ENCODE results near the gene AP2A1. TPM values are rescaled to one million over a fixed set of nuclear protein-coding genes. Genes with fewer than 3 reads are reported as not detected.

The AP2A1 gene
- total RNA-seq, 4 donors from 2014 or later, result 69.9 to 103 (median 76.1) TPM

DNA sequence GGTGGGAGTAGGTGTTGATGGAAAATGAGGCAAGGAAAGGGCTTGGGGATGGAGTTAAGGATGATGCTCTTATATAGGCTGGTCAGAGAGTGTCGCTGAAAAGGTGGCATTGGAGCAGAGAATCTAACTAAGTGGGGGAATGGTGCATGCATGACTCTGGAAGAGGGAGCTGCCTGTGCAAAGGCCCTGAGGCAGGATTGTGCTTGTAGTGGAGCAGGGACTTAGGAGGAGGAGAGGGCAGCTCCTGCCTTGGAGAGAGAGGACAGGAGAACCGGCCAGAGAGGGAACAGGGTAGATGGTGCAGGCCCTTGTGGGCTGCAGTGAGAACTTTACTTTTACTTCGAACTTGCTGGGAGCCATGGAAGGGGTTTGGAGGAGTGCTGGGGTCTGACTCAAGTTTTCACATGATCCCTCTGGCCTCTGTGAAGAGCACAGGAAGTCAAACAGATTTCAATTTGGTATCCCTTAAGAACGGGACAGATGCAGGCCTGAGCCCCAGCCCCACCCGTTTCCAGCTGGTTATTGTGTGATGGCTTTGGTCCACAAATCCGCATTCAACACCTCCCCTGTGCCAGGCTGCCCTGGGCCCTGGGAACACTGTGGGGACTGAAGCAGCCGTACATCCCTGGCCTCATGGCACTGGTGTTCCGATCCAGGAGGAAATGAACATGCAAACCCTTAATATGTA is 7.0 kb downstream of the AP2A1 start:
- no peak for ATAC-seq
- Histone ChIP-seq H3K4me3 (no peak overlapping the region), H3K36me3 (peaks cover 0 to 28% of the 10 kb centered on the region in 2 donors), H3K27ac (no peak overlapping the region), H3K4me1 (peaks cover 0 to 40% (median 7%) of the 10 kb centered on the region in 3 donors), H3K9me3 (no peaks in the 10 kb centered on the region), H3K27me3 (no peaks in the 10 kb centered on the region)
- 81 to 88% methylated on average over 4 to 5 of the region's 8 CpGs for WGBS, 2 donors (ENCODE audit: low coverage in 1 of 2)
- TF ChIP-seq EP300 (IDR thresholded peaks at IDR 0.05), result no peak
- no peak for TF ChIP-seq POLR2AphosphoS5 (IDR thresholded peaks at IDR 0.05)
- TF ChIP-seq POLR2A (IDR thresholded peaks at IDR 0.05), result no peak
- TF ChIP-seq, protein P1, sequence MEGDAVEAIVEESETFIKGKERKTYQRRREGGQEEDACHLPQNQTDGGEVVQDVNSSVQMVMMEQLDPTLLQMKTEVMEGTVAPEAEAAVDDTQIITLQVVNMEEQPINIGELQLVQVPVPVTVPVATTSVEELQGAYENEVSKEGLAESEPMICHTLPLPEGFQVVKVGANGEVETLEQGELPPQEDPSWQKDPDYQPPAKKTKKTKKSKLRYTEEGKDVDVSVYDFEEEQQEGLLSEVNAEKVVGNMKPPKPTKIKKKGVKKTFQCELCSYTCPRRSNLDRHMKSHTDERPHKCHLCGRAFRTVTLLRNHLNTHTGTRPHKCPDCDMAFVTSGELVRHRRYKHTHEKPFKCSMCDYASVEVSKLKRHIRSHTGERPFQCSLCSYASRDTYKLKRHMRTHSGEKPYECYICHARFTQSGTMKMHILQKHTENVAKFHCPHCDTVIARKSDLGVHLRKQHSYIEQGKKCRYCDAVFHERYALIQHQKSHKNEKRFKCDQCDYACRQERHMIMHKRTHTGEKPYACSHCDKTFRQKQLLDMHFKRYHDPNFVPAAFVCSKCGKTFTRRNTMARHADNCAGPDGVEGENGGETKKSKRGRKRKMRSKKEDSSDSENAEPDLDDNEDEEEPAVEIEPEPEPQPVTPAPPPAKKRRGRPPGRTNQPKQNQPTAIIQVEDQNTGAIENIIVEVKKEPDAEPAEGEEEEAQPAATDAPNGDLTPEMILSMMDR (IDR thresholded peaks at IDR 0.05), result no peak

DNA sequence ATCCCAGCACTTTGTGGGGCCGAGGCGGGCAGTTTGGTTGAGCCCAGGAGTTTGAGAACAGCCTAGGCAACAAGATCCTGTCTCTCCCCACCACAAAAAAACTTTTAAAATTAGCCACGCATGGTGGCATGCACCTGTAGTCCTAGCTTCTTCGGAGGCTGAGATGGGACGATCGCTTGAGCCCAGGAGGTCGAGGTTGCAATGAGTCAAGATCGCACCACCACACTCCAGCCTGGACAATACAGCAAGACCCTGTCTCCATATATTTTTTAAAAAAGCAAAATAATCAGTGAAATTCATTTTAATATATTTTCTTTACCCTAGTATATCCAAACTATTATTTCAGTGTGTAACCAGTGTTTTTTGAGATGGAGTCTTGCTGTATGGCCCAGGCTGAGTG is 8.2 kb downstream of the AP2A1 start:
- WGBS, 2 donors (ENCODE audit: low coverage in 1 of 2), result 94 to 100% methylated on average over 2 to 8 of the region's 8 CpGs
- ATAC-seq, result no peak
- TF ChIP-seq POLR2A (IDR thresholded peaks at IDR 0.05) (no peak), POLR2AphosphoS5 (IDR thresholded peaks at IDR 0.05) (no peak), EP300 (IDR thresholded peaks at IDR 0.05) (no peak)
- TF ChIP-seq, protein P1 (IDR thresholded peaks at IDR 0.05), result no peak
- Histone ChIP-seq H3K36me3 (peaks cover 0 to 28% of the 10 kb centered on the region in 2 donors), H3K27me3 (no peaks in the 10 kb centered on the region), H3K4me1 (peaks cover 0 to 29% (median 0%) of the 10 kb centered on the region in 3 donors), H3K4me3 (no peak overlapping the region), H3K27ac (no peak overlapping the region), H3K9me3 (no peaks in the 10 kb centered on the region)

DNA sequence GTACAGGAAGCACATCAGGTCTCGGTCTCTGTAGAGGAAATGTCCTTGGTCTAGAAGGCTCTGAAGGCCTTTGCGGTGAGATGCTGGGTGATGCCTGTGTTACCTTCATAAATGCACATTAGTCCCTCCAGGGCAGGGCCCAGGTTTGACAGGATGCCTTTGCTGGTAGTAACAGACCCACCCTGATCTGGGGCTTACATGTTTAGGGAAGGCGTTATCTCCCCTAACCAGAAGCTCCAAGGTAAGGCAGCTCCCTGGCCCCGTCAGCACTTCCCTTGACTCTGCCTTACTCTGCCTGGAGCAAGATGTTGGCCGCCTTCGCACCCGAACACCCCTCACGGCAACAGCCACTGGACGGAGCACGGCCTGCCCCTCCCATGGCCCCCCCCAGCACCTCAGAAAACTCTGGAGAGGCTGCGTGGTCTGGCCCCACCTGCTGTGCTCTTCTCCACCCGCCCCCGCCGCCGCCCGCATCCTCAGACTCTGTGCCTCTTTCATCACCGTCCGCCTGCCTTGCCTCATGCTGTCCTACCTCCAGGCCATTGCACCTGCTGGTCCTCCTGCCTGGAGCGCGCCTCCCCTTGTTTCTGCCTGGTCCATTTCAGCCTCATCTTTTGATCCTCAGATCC is 9.1 kb downstream of the AP2A1 start:
- H3K27me3 ChIP-seq, result no peaks in the 10 kb centered on the region
- ATAC-seq, result no peak
- H3K27ac ChIP-seq, result no peak overlapping the region
- TF ChIP-seq POLR2A (IDR thresholded peaks at IDR 0.05) (no peak), POLR2AphosphoS5 (IDR thresholded peaks at IDR 0.05) (no peak), EP300 (IDR thresholded peaks at IDR 0.05) (no peak)
- TF ChIP-seq, protein P1 (IDR thresholded peaks at IDR 0.05), result no peak
- no peak overlapping the region for H3K4me3 ChIP-seq
- H3K9me3 ChIP-seq, result no peaks in the 10 kb centered on the region
- 86 to 91% methylated on average over 6 to 17 of the region's 20 CpGs for WGBS, 2 donors (ENCODE audit: low coverage in 1 of 2)
- peaks cover 0 to 21% (median 0%) of the 10 kb centered on the region in 3 donors for H3K4me1 ChIP-seq
- peaks cover 0 to 31% of the 10 kb centered on the region in 2 donors for H3K36me3 ChIP-seq

DNA sequence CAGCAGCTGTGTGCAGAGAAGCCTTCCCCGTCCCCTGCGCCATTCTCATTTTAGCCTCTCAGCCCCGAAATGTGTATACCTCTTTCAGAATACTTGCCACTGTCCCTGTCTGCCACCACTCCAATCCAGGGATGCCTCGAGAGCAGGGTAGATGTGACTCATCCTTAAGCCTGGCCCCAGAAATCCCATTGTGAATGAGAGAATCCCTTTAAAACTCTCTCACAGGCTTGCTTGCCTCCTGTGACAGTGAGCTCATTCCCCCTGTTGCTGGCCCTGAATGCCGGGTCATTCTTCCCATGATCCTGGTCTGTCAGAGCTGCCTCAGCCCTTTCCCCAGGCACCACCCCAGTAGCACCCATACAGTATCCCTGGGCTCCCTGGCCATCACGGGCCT is 9.6 kb downstream of the AP2A1 start:
- Histone ChIP-seq H3K4me1 (peaks cover 0 to 19% (median 0%) of the 10 kb centered on the region in 3 donors), H3K36me3 (peaks cover 0 to 35% of the 10 kb centered on the region in 2 donors), H3K4me3 (no peak overlapping the region), H3K27ac (no peak overlapping the region), H3K27me3 (no peaks in the 10 kb centered on the region), H3K9me3 (no peaks in the 10 kb centered on the region)
- no peak for ATAC-seq
- 40 to 77% methylated on average over 1 to 6 of the region's 6 CpGs for WGBS, 2 donors (ENCODE audit: low coverage in 1 of 2)
- TF ChIP-seq POLR2A (IDR thresholded peaks at IDR 0.05) (no peak), EP300 (IDR thresholded peaks at IDR 0.05) (no peak), POLR2AphosphoS5 (IDR thresholded peaks at IDR 0.05) (no peak)
- TF ChIP-seq, protein P1 (IDR thresholded peaks at IDR 0.05), result no peak

Data from gastroesophageal sphincter (tissue), 4 donors.